NCI-H748 treated with DMSO at 0.1 percent for 48 hours (cell line): ENCODE results near the gene FOXF2.
"Not testable (repeated sequence)": the region's sequence is repeated elsewhere in the genome, so short reads cannot be mapped to it uniquely, and the experiment has no call there.

Experiments
- DNase-seq: peaks from one replicate; lab custom pipeline; 2025; lab: John Stamatoyannopoulos, UW

The FOXF2 gene

GRCh38 chr6:1389369-1390132 lies at the start of gene FOXF2:
Gene FOXF2, plus strand, starts transcription at chr6:1389576. Its CDS starts 372 bp downstream, at chr6:1389948.
- no peak for DNase-seq

- DNase-seq: no peak
These were observed 43.3 kb upstream of the FOXF2 start for GRCh38 chr6:1346101-1346500.

- no peak for DNase-seq
These were observed 42.8 kb upstream of the FOXF2 start for GRCh38 chr6:1346558-1347091.

- no peak for DNase-seq
These were observed 42.2 kb upstream of the FOXF2 start for GRCh38 chr6:1347161-1347560.

- DNase-seq: no peak
These were observed 40.7 kb upstream of the FOXF2 start for GRCh38 chr6:1348675-1349074.

- no peak for DNase-seq
These were observed 39.7 kb upstream of the FOXF2 start for GRCh38 chr6:1349655-1350054.

- no peak for DNase-seq
These were observed 37.9 kb upstream of the FOXF2 start for GRCh38 chr6:1351381-1352008.

- DNase-seq: not testable (repeated sequence)
These were observed 34.3 kb upstream of the FOXF2 start for GRCh38 chr6:1355068-1355467.

GRCh38 chr6:1361717-1362116 lies 27.7 kb upstream of the FOXF2 start:
- DNase-seq: not testable (repeated sequence)

GRCh38 chr6:1362643-1363042 lies 26.7 kb upstream of the FOXF2 start:
- no peak for DNase-seq

GRCh38 chr6:1363298-1363697 lies 26.1 kb upstream of the FOXF2 start:
- no peak for DNase-seq

GRCh38 chr6:1363729-1364572 lies 25.4 kb upstream of the FOXF2 start:
- DNase-seq: no peak

- DNase-seq: no peak
These were observed 24.6 kb upstream of the FOXF2 start for GRCh38 chr6:1364791-1365190.

GRCh38 chr6:1365686-1366085 lies 23.7 kb upstream of the FOXF2 start:
- no peak for DNase-seq

- DNase-seq: no peak
These were observed 21.6 kb upstream of the FOXF2 start for GRCh38 chr6:1367771-1368170.

- DNase-seq: no peak
These were observed 20.4 kb upstream of the FOXF2 start for GRCh38 chr6:1368940-1369339.

- not testable (repeated sequence) for DNase-seq
These were observed 19.7 kb upstream of the FOXF2 start for GRCh38 chr6:1369695-1370094.

- no peak for DNase-seq
These were observed 17.4 kb upstream of the FOXF2 start for GRCh38 chr6:1371933-1372332.

GRCh38 chr6:1372690-1373089 lies 16.7 kb upstream of the FOXF2 start:
- no peak for DNase-seq

GRCh38 chr6:1376653-1377052 lies 12.7 kb upstream of the FOXF2 start:
- no peak for DNase-seq

- no peak for DNase-seq
These were observed 11.8 kb upstream of the FOXF2 start for GRCh38 chr6:1377526-1377925.
